PC-9 (cell line): ENCODE results near the gene MAN1C1. TPM values are rescaled to one million over a fixed set of nuclear protein-coding genes. Genes with fewer than 3 reads are reported as not detected.

ENCODE experiments used
- BruUV-seq: library from RNA; stranded (reverse); fragments of 400-500 nt; replicated peaks from 2 replicates; lab custom pipeline; 2021; lab: Mats Ljungman, UMichigan
- CTCF ChIA-PET: fragments of 300-600 bp; sonication (Branson Sonifier 250); formaldehyde crosslinking; loops from one replicate; lab custom pipeline; 2022; ENCODE audit warnings: antibody characterized with exemption; lab: Charles Lee
- POLR2A ChIA-PET: fragments of 300-600 bp; sonication (Branson Sonifier 250); formaldehyde crosslinking; loops from one replicate; lab custom pipeline; 2022; ENCODE audit warnings: antibody characterized with exemption; ENCODE audit not compliant: unreplicated experiment; lab: Charles Lee
- DNase-seq, 2 experiments: peaks; one replicate each; pipeline versions ENCODE4 v3.0.0 to v3.0.0-alpha.2; 2015 to 2022; ENCODE audit warnings: mixed read lengths in 1 of 2
- H2AFZ ChIP-seq: fragments of 200-600 bp; sonication (generic); 2 replicates; pipeline ENCODE4 v1.8.1; 2017; ENCODE audit warnings: antibody characterized with exemption
- H3F3A ChIP-seq: fragments of 200-600 bp; sonication (generic); 2 replicates; pipeline ENCODE4 v1.8.1; 2017; ENCODE audit warnings: antibody characterized with exemption, mild to moderate bottlenecking, low read depth; ENCODE audit not compliant: insufficient read depth
- H3K27ac ChIP-seq: fragments of 200-600 bp; sonication (generic); 2 replicates; pipeline ENCODE4 v1.6.1; 2016; ENCODE audit warnings: mixed run types
- H3K27me3 ChIP-seq: fragments of 200-600 bp; sonication (generic); 2 replicates; pipeline ENCODE4 v1.6.1; 2016; ENCODE audit warnings: low read depth, mixed run types; ENCODE audit not compliant: insufficient read depth
- H3K36me3 ChIP-seq: fragments of 200-600 bp; sonication (generic); 2 replicates; pipeline ENCODE4 v1.6.1; 2016; ENCODE audit warnings: low read depth, mixed run types
- H3K4me1 ChIP-seq: fragments of 200-600 bp; sonication (generic); replicated peaks from 2 replicates; pipeline ENCODE4 v1.6.1; 2016; ENCODE audit warnings: mixed run types; ENCODE audit not compliant: insufficient read depth
- H3K4me2 ChIP-seq: fragments of 200-600 bp; sonication (generic); 2 replicates; pipeline ENCODE4 v1.6.1; 2017; ENCODE audit warnings: mixed run types
- H3K4me3 ChIP-seq: fragments of 200-600 bp; sonication (generic); 2 replicates; pipeline ENCODE4 v1.6.1; 2016; ENCODE audit warnings: mixed run types
- H3K79me2 ChIP-seq: fragments of 200-600 bp; sonication (generic); 2 replicates; pipeline ENCODE4 v1.6.1; 2017; ENCODE audit warnings: low read depth, mixed run types
- H3K9me2 ChIP-seq: fragments of 200-600 bp; sonication (generic); 2 replicates; pipeline ENCODE4 v1.8.1; 2017; ENCODE audit warnings: mild to moderate bottlenecking; ENCODE audit not compliant: insufficient read depth
- H3K9me3 ChIP-seq: fragments of 200-600 bp; sonication (generic); 2 replicates; pipeline ENCODE4 v1.8.1; 2016; ENCODE audit warnings: low read depth; ENCODE audit not compliant: insufficient read depth
- H4K20me1 ChIP-seq: fragments of 200-600 bp; sonication (generic); 2 replicates; pipeline ENCODE4 v1.8.1; 2017; ENCODE audit not compliant: insufficient read depth
- CTCF ChIP-seq: fragments of 200-600 bp; sonication (generic); conservative IDR thresholded peaks from 2 replicates; pipeline ENCODE4 v1.6.1; 2017; ENCODE audit warnings: mixed run types, antibody characterized with exemption, mild to moderate bottlenecking, moderate library complexity
- EZH2 ChIP-seq: fragments of 200-600 bp; sonication (generic); IDR thresholded peaks from 2 replicates; pipeline ENCODE4 v1.8.0; 2017; ENCODE audit warnings: antibody characterized with exemption, low read depth
- intact Hi-C: fragments of 100-400 bp; cut with micrococcal nuclease; formaldehyde crosslinking; loops from one replicate; pipeline ENCODE4 v1.10.0; 2022; ENCODE audit not compliant: unreplicated experiment
- total RNA-seq: library from RNA; stranded (reverse); gene quantifications from 2 replicates; pipeline ENCODE4 v1.2.3, GENCODE V29; 2021

Gene MAN1C1
- total RNA-seq, 1 experiment from 2014 or later: 0.41 TPM

GRCh38 chr1:25813071-25813733 lies 196.6 kb downstream of the MAN1C1 start:
- CTCF ChIA-PET: interaction anchor here (0.5 kb wide), 1 partner anchor 50 kb away, joined by 4 read pairs; no protein-coding TSS in a partner anchor
- no TSS peak for BruUV-seq
- no peaks in the 10 kb centered on the region for H3K9me2 ChIP-seq
- no peak overlapping the region for H3K4me2 ChIP-seq
- no peak for TF ChIP-seq CTCF
- no peak for TF ChIP-seq EZH2
- no peaks in the 10 kb centered on the region for H3K36me3 ChIP-seq
- no peaks in the 10 kb centered on the region for H3K9me3 ChIP-seq
- H3K27ac ChIP-seq: no peak overlapping the region
- H3K79me2 ChIP-seq: no peaks in the 10 kb centered on the region
- no peak overlapping the region for H3K4me3 ChIP-seq
- POLR2A ChIA-PET: interaction anchor here (0.6 kb wide), 1 partner anchor 24 kb away, joined by 5 read pairs; no protein-coding TSS in a partner anchor
- intact Hi-C loops: loop anchor here (5.0 to 10.0 kb wide), 2 partner anchors 311 to 568 kb away; partner anchors contain the start of gene RSRP1
- H3K4me1 ChIP-seq: peaks cover 2% of the 10 kb centered on the region
- H3K27me3 ChIP-seq: no peaks in the 10 kb centered on the region
- H4K20me1 ChIP-seq: no peaks in the 10 kb centered on the region
- no peak overlapping the region for H2AFZ ChIP-seq
- no peaks in the 10 kb centered on the region for H3F3A ChIP-seq
- DNase-seq: no peak

DNA sequence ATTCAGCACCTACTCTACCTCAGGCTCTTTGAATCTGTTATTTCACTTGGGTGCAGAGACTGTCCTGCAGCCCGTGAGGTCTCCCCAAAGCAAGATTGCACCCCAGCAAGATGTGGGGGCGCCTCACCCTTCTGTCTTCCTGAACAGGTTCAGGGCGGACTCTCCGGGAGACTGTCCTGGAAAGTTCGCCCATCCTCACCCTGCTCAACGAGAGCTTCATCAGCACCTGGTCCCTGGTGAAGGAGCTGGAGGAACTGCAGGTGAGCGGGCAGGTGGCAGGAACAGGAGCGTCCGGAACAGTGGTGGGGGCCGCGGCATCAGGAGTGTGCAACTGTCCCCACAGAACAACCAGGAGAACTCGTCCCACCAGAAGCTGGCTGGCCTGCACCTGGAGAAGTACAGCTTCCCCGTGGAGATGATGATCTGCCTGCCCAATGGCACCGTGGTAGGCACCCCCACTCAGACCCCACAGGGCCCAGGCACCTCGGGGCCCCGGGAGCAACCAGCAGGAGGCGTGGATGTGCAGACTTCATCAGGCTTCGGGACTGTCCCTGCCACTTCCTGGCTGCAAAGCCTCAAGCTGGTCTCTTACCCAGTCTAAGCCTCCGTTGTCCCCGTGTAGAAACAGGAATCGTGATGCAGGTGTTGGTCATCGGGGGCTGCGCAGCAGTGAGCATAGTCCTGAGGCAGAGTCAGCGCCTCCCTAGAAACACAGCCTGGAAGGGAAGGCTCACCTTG lies 197.3 kb downstream of the MAN1C1 start:
- no TSS peak for BruUV-seq
- Histone ChIP-seq H3K79me2 (peaks cover 4% of the 10 kb centered on the region; the same call in 1 of the 2 replicates), H3K4me3 (no peak overlapping the region), H3K27me3 (no peaks in the 10 kb centered on the region), H3K4me2 (no peak overlapping the region), H3K36me3 (no peaks in the 10 kb centered on the region), H3K9me2 (no peaks in the 10 kb centered on the region), H2AFZ (no peak overlapping the region), H3F3A (peaks cover 4% of the 10 kb centered on the region; the same call in 1 of the 2 replicates), H3K9me3 (no peaks in the 10 kb centered on the region), H4K20me1 (no peaks in the 10 kb centered on the region), H3K4me1 (peaks cover 9% of the 10 kb centered on the region), H3K27ac (no peak overlapping the region)
- ChIA-PET POLR2A (no interaction called here), CTCF (interaction anchor here (0.7 kb wide), 1 partner anchor 184 kb away, joined by 3 read pairs; the partner anchor contains the start of gene PAFAH2)
- TF ChIP-seq EZH2 (no peak), CTCF (no peak)
- intact Hi-C loops: loop anchor here (5.0 to 10.0 kb wide), 2 partner anchors 312 to 569 kb away; partner anchors contain the start of gene RSRP1
- no peak for DNase-seq

- no peaks in the 10 kb centered on the region for H3K9me3 ChIP-seq
- no peaks in the 10 kb centered on the region for H3K36me3 ChIP-seq
- BruUV-seq: no TSS peak
- H3K4me1 ChIP-seq: peaks cover 10% of the 10 kb centered on the region
- H3K4me3 ChIP-seq: no peak overlapping the region
- intact Hi-C loops: loop anchor here (5.0 to 10.0 kb wide), 2 partner anchors 312 to 570 kb away; partner anchors contain the start of gene RSRP1
- H3K4me2 ChIP-seq: no peak overlapping the region
- H3K27me3 ChIP-seq: no peaks in the 10 kb centered on the region
- no peaks in the 10 kb centered on the region for H3K9me2 ChIP-seq
- H3K27ac ChIP-seq: no peak overlapping the region
- H3F3A ChIP-seq: peaks cover 10% of the 10 kb centered on the region
- ChIA-PET POLR2A (interaction anchor here (0.8 kb wide), 1 partner anchor 73 kb away, joined by 9 read pairs; no protein-coding TSS in a partner anchor), CTCF (interaction anchor here (0.7 kb wide), 1 partner anchor 183 kb away, joined by 3 read pairs; the partner anchor contains the start of gene PAFAH2)
- no peak for DNase-seq
- peaks cover 5% of the 10 kb centered on the region; the same call in 1 of the 2 replicates for H3K79me2 ChIP-seq
- TF ChIP-seq EZH2 (no peak), CTCF (no peak)
- no peak overlapping the region for H2AFZ ChIP-seq
- no peaks in the 10 kb centered on the region for H4K20me1 ChIP-seq
Observed at GRCh38 chr1:25814549-25815087, 198.0 kb downstream of the MAN1C1 start.
